Thoracic aorta (tissue), 2 donors: ENCODE measurements around the gene MON1A. TPM values are rescaled to one million over a fixed set of nuclear protein-coding genes. Genes with fewer than 3 reads are reported as not detected.

Experiments used
- ATAC-seq: fragments of 150-250 bp; one replicate; pipeline ENCODE4 v1.8.0; 2017; ENCODE audit warnings: low read depth; ENCODE audit not compliant: insufficient number of reproducible peaks, low FRiP score
- DNase-seq: peaks from one replicate; pipeline ENCODE4 v3.0.0-alpha.2; 2020; ENCODE audit warnings: low spot score
- H3K27ac ChIP-seq, 2 donors: fragments of 200-600 bp; sonication (generic); 1 replicate in 1 of 2; 2 replicates in 1 of 2; pipeline ENCODE4 v1.5.1; 2016; ENCODE audit warnings: mild to moderate bottlenecking in 2 of 2, moderate library complexity in 2 of 2
- H3K27me3 ChIP-seq: fragments of 200-600 bp; sonication (generic); replicated peaks from 2 replicates; pipeline ENCODE4 v1.6.0; 2016; ENCODE audit warnings: mild to moderate bottlenecking; ENCODE audit not compliant: insufficient read depth
- H3K36me3 ChIP-seq: fragments of 200-600 bp; sonication (generic); one replicate; pipeline ENCODE4 v1.5.1; 2016
- H3K4me1 ChIP-seq, 2 donors: fragments of 200-600 bp; sonication (generic); 1 replicate in 1 of 2; 2 replicates in 1 of 2; pipeline versions ENCODE4 v1.5.1 to v1.6.0; 2016; ENCODE audit warnings: low read depth in 2 of 2, mild to moderate bottlenecking in 1 of 2; ENCODE audit not compliant: control insufficient read depth in 1 of 2
- H3K4me3 ChIP-seq: fragments of 200-600 bp; sonication (generic); 2 replicates; pipeline ENCODE4 v1.5.1; 2016; ENCODE audit warnings: mild to moderate bottlenecking
- H3K9me3 ChIP-seq: fragments of 200-600 bp; sonication (generic); 2 replicates; pipeline ENCODE4 v1.5.1; 2016
- total RNA-seq, 2 donors: library from RNA; depleted of rRNA; stranded (reverse); fragments of >200 nt; gene quantifications; one replicate each; pipeline versions ENCODE4 v1.1.0 to v1.2.3, GENCODE V29; 2016
- TF ChIP-seq, protein P1 (sequence below): fragments of 200-600 bp; sonication (generic); IDR thresholded peaks from one replicate; pipeline ENCODE4 v1.5.1; 2019; ENCODE audit warnings: antibody characterized with exemption

Gene MON1A
- total RNA-seq, 2 donors from 2014 or later = 17.4 to 23.4 TPM

DNA sequence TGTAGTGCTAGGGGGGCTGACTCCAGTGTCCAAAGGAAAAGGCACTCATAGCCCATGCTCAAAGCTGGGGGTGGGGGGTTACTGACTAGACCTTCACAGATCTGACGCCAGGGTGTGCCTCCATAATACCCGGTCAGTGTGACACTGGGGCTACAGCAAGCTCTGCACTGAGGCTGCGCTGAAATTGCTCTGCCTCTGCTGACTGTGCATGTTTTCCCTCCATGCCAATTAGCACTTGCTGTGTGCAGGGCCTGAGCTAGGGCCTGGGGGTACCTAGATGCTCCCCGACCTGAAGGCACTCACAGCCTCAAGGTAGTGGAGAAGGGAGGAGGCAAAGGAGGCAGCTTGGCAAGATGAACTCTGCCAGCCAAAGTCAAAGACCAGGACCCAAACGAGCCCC lies 65.1 kb downstream of the MON1A start:
- peaks cover 12% of the 10 kb centered on the region for H3K27me3 ChIP-seq

DNA sequence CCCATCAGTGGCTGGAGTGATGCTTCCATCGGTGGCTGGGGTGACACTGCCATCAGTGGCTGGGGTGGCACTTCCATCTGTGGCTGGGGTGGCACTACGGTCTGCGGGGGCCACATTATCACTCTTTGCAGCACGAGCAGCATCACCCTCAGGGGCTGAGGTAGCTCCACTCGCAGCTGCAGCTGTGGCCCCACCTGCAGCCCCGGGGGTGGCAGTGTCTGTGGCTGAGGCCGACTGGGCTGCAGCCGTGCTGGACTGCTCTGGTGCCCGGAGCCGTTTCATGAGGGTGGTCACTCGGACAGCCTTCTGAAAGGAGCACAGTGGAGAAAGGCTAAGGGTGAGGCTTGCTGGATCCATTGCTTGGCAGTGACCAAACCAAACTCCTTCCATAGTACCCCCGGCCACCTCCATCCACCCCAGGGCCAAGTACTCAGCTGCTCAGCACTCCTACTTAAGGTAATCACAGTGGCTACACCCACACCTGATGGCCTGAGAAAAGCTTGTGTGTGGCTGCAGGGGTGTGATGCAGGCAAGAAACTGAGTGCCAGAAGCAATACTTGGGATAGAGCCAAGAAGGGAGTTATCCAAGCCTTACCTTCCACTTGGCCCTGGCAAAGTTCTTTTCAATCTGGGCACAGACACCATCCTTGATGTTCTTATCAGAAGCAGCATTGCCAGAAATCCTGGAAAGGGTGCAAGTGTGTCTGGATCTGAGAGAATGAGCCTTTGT lies 69.9 kb downstream of the MON1A start:
- Histone ChIP-seq H3K4me3 (no peak overlapping the region), H3K27me3 (no peaks in the 10 kb centered on the region), H3K36me3 (no peaks in the 10 kb centered on the region), H3K4me1 (peaks cover 5 to 13% of the 10 kb centered on the region in 2 donors), H3K27ac (no peak overlapping the region), H3K9me3 (no peaks in the 10 kb centered on the region)
- ATAC-seq (no peak), DNase-seq (no peak)
- TF ChIP-seq, protein P1, sequence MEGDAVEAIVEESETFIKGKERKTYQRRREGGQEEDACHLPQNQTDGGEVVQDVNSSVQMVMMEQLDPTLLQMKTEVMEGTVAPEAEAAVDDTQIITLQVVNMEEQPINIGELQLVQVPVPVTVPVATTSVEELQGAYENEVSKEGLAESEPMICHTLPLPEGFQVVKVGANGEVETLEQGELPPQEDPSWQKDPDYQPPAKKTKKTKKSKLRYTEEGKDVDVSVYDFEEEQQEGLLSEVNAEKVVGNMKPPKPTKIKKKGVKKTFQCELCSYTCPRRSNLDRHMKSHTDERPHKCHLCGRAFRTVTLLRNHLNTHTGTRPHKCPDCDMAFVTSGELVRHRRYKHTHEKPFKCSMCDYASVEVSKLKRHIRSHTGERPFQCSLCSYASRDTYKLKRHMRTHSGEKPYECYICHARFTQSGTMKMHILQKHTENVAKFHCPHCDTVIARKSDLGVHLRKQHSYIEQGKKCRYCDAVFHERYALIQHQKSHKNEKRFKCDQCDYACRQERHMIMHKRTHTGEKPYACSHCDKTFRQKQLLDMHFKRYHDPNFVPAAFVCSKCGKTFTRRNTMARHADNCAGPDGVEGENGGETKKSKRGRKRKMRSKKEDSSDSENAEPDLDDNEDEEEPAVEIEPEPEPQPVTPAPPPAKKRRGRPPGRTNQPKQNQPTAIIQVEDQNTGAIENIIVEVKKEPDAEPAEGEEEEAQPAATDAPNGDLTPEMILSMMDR = no peak

More for the DNA sequence above, 65.1 kb downstream of the MON1A start:
- H3K27ac ChIP-seq = no peak overlapping the region
- peaks cover 6 to 7% of the 10 kb centered on the region in 2 donors for H3K4me1 ChIP-seq
- ATAC-seq (no peak), DNase-seq (no peak)
- no peak overlapping the region for H3K4me3 ChIP-seq
- TF ChIP-seq, protein P1 = no peak
- no peaks in the 10 kb centered on the region for H3K36me3 ChIP-seq
- H3K9me3 ChIP-seq = no peaks in the 10 kb centered on the region

Other genes with a start within 250 kb of the MON1A start
- gene MST1, start 240.3 kb downstream of the MON1A start, total RNA-seq = 1 to 10 TPM; 8.3 to 9.2 TPM
- gene RNF123, start 240.3 kb downstream of the MON1A start, total RNA-seq = 10 to 100 TPM; 28.3 to 29.4 TPM
- 1 to 10 TPM; 3.0 to 5.8 TPM for gene AMIGO3, start 210.1 kb downstream of the MON1A start, total RNA-seq
- 10 to 100 TPM; 30.5 to 43.1 TPM for gene GMPPB, start 205.9 kb downstream of the MON1A start, total RNA-seq
- gene IP6K1, start 143.3 kb downstream of the MON1A start, total RNA-seq = 10 to 100 TPM; 56.6 to 69.0 TPM
- gene CDHR4, start 129.9 kb downstream of the MON1A start, total RNA-seq = under 1 TPM in 1 of 2 donors, not detected in 1; 0.68 TPM
- 1 to 10 TPM; 6.4 to 9.2 TPM for gene INKA1, start 126.5 kb downstream of the MON1A start, total RNA-seq
- 100 to 1,000 TPM in 1 of 2 donors, 10 to 100 TPM in 1; 74.1 to 119 TPM for gene UBA7, start 115.9 kb downstream of the MON1A start, total RNA-seq
- gene TRAIP, start 73.2 kb downstream of the MON1A start, total RNA-seq = 1 to 10 TPM; 2.3 to 3.2 TPM
- gene CAMKV, start 59.9 kb downstream of the MON1A start, total RNA-seq = not detected
- gene MST1R, start 25.9 kb downstream of the MON1A start, total RNA-seq = 1 to 10 TPM; 3.7 to 7.7 TPM
- gene RBM6, start 10.3 kb upstream of the MON1A start, total RNA-seq = 100 to 1,000 TPM in 1 of 2 donors, 10 to 100 TPM in 1; 99.6 to 181 TPM
- gene RBM5, start 159.1 kb upstream of the MON1A start, total RNA-seq = 100 to 1,000 TPM; 217 to 301 TPM
- gene SEMA3F, start 225.5 kb upstream of the MON1A start, total RNA-seq = 10 to 100 TPM; 25.5 to 35.1 TPM